K562 (cell line): ENCODE data around the gene VSNL1. TPM values are rescaled to one million over a fixed set of nuclear protein-coding genes. Genes with fewer than 3 reads are reported as not detected.

Experiments
- ATAC-seq: fragments of 200-7000 bp; cut with Tn5 transposase; 3 replicates; pipeline ENCODE4 v1.9.1; 2020; ENCODE audit warnings: moderate library complexity
- BruUV-seq: library from RNA; stranded (reverse); fragments of 400-500 nt; replicated peaks from 2 replicates; lab custom pipeline; 2021; lab: Mats Ljungman, UMichigan
- CTCF ChIA-PET: fragments of 300-600 bp; formaldehyde crosslinking; extraction: SDS; loops from one replicate; lab custom pipeline; 2021; ENCODE audit warnings: low intra/inter-chr PET ratio; lab: Yijun Ruan, JAX
- POLR2A ChIA-PET: fragments of 300-600, 350-650 bp; sonication (Branson Sonifier 250); formaldehyde crosslinking; extraction: SDS; loops from one replicate; lab custom pipeline; 2021; ENCODE audit warnings: antibody characterized with exemption, inconsistent platforms; lab: Yijun Ruan, JAX
- DNase-seq, 4 experiments: peaks; one replicate each; pipeline versions ENCODE4 v3.0.0 to v3.0.0-alpha.2; 2011 to 2018; ENCODE audit warnings: low spot score in 3 of 4, mixed read lengths in 3 of 4; ENCODE audit errors: extremely low read depth in 1 of 4
- FAIRE-seq: peaks from 2 replicates; lab custom pipeline; 2011; peaks lifted over from hg19 to GRCh38; lab: Jason Lieb, UNC
- H2AFZ ChIP-seq: 2 replicates; pipeline ENCODE4 v1.6.0; 2011; ENCODE audit warnings: low read depth, low read length, control low read depth, inconsistent platforms
- H3K27ac ChIP-seq: fragments of 200-600 bp; 3 replicates; pipeline ENCODE4 v1.8.0; 2011; ENCODE audit warnings: low read depth, mild to moderate bottlenecking, control low read depth, inconsistent platforms, low read length, moderate library complexity, mixed read lengths; ENCODE audit errors: extremely low read depth
- H3K27me3 ChIP-seq, 2 experiments: fragments of 300-600 bp in 1 of 2; 2 replicates in 1 of 2; 3 replicates in 1 of 2; pipeline versions ENCODE4 v1.6.0 to v1.8.0; 2011; ENCODE audit warnings: inconsistent platforms in 2 of 2, low read length in 2 of 2, mild to moderate bottlenecking in 1 of 2, mixed read lengths in 1 of 2, moderate library complexity in 1 of 2; ENCODE audit not compliant: control insufficient read depth in 2 of 2, insufficient read depth in 2 of 2
- H3K36me3 ChIP-seq: fragments of 300-600 bp; 3 replicates; pipeline ENCODE4 v1.8.0; 2011; ENCODE audit warnings: mild to moderate bottlenecking, low read length, inconsistent platforms; ENCODE audit not compliant: control insufficient read depth, insufficient read depth
- H3K4me1 ChIP-seq, 2 experiments: fragments of 200-600 bp in 1 of 2; replicated peaks in 1 of 2; 2 replicates in 1 of 2; 3 replicates in 1 of 2; pipeline versions ENCODE4 v1.5.1 to v1.8.0; 2011; ENCODE audit warnings: inconsistent platforms in 2 of 2, low read length in 2 of 2, mild to moderate bottlenecking in 1 of 2, mixed read lengths in 1 of 2, moderate library complexity in 1 of 2; ENCODE audit not compliant: control insufficient read depth in 2 of 2, insufficient read depth in 2 of 2
- H3K4me2 ChIP-seq: 2 replicates; pipeline ENCODE4 v1.6.1; 2011; ENCODE audit warnings: low read length, control low read depth, inconsistent platforms, mixed read lengths; ENCODE audit not compliant: insufficient read depth
- H3K4me3 ChIP-seq: fragments of 200-600 bp; sonication (generic), shearing (Covaris generic); 2 replicates; pipeline ENCODE4 v1.5.1; 2016; ENCODE audit warnings: control low read depth, inconsistent platforms
- H3K79me2 ChIP-seq: fragments of 200-600 bp; 3 replicates; pipeline ENCODE4 v1.8.0; 2011; ENCODE audit warnings: low read length, inconsistent platforms; ENCODE audit not compliant: control insufficient read depth, insufficient read depth
- H3K9ac ChIP-seq, 2 experiments: 2 replicates each; pipeline versions ENCODE4 v1.6.0 to v1.6.1; 2011; ENCODE audit warnings: low read depth in 2 of 2, low read length in 2 of 2, control low read depth in 1 of 2, inconsistent platforms in 1 of 2, mild to moderate bottlenecking in 1 of 2, mixed read lengths in 1 of 2; ENCODE audit not compliant: insufficient read depth in 1 of 2
- H3K9me1 ChIP-seq: one replicate; pipeline ENCODE4 v1.6.0; 2011; ENCODE audit warnings: inconsistent platforms, mild to moderate bottlenecking, low read length, moderate library complexity; ENCODE audit not compliant: control insufficient read depth, insufficient read depth
- H3K9me3 ChIP-seq: replicated peaks from 2 replicates; pipeline ENCODE4 v1.5.1; 2011; ENCODE audit warnings: low read depth, low read length, inconsistent platforms; ENCODE audit not compliant: control insufficient read depth, insufficient read depth
- H4K20me1 ChIP-seq: replicated peaks from 2 replicates; pipeline ENCODE4 v1.6.1; 2011; ENCODE audit warnings: low read length, inconsistent platforms, mixed read lengths; ENCODE audit not compliant: control insufficient read depth, insufficient read depth
- BCL6 ChIP-seq: fragments of 250-450 bp; sonication (Bioruptor Pico); IDR thresholded peaks from 2 replicates; pipeline ENCODE4 v1.4.0; 2020
- TCFL5 ChIP-seq: fragments of 250-450 bp; sonication (Bioruptor Pico); conservative IDR thresholded peaks from 2 replicates; pipeline ENCODE4 v1.6.1; 2021; ENCODE audit warnings: mild to moderate bottlenecking, moderate library complexity, matching md5 sums
- ZNF707 ChIP-seq: fragments of 250-450 bp; sonication (Bioruptor Pico); conservative IDR thresholded peaks from 2 replicates; pipeline ENCODE4 v1.8.0; 2022; ENCODE audit warnings: inconsistent platforms, mild to moderate bottlenecking, moderate library complexity
- WGBS: fragments of 100-300 bp; shearing (Covaris generic); methylation state at CpG from one replicate; pipeline ENCODE4 v1.1.6; 2016; ENCODE audit warnings: low coverage, mixed read lengths; ENCODE audit not compliant: insufficient coverage; ENCODE audit errors: missing lambda C conversion rate; 5-methylcytosine and 5-hydroxymethylcytosine counted together
- in situ Hi-C: fragments of 300-500 bp; cut with MboI; formaldehyde crosslinking; loops from 4 replicates; pipeline ENCODE4 v1.15.0; 2018; ENCODE audit warnings: inconsistent platforms, mixed read lengths
- intact Hi-C: fragments of 100-400 bp; cut with micrococcal nuclease; formaldehyde crosslinking; loops from 2 replicates; pipeline ENCODE4 v1.14.2; 2022
- polyA plus RNA-seq, 8 experiments: library from polyadenylated mRNA; depleted of rRNA in 4 of 8; stranded (reverse) in 5 of 8; unstranded in 3 of 8; fragments of >200 nt; fragmentation: Nextera tagmentation in 2 of 8; fragmentation: Illumina TruSeq in 1 of 8; extraction: Ambion mirVana in 2 of 8; extraction: Trizol in 1 of 8; gene quantifications; 2 replicates each; pipeline versions ENCODE4 v1.2.1 to v1.2.3, GENCODE V29; 2011 to 2014; ENCODE audit warnings: inconsistent platforms in 1 of 8, missing spikeins in 1 of 8
- total RNA-seq, 7 experiments: library from RNA; depleted of rRNA in 6 of 7; stranded (reverse); fragments of >200 nt in 6 of 7; fragmentation: Illumina TruSeq in 2 of 7; extraction: Trizol in 2 of 7; gene quantifications; 2 replicates each; pipeline versions ENCODE4 v1.2.1 to v1.2.3, GENCODE V29; 2011 to 2021; ENCODE audit warnings: low replicate concordance in 1 of 7
- TF ChIP-seq, protein P1 (sequence below): sonication (generic); formaldehyde crosslinking; IDR thresholded peaks from 2 replicates; pipeline ENCODE4 v1.8.1; 2023; ENCODE audit warnings: mild to moderate bottlenecking, missing genetic modification reagents
- TF ChIP-seq, protein P2 (sequence below): fragments of 450-650 bp; formaldehyde crosslinking; IDR thresholded peaks from 2 replicates; pipeline ENCODE4 v1.4.0; 2020; ENCODE audit warnings: mild to moderate bottlenecking, moderate library complexity

Gene VSNL1
- total and polyA plus RNA-seq, 9 of the 15 experiments (the other 6 are each of a cell fraction or from before 2014, with no cell fraction given): 0.20 TPM; not detected in 8

GRCh38 chr2:17689010-17689409 is 148.5 kb downstream of the VSNL1 start:
- H3K36me3 ChIP-seq: peaks cover 75% of the 10 kb centered on the region
- H3K79me2 ChIP-seq: peaks cover 4% of the 10 kb centered on the region; the same call in 1 of the 3 replicates
- CTCF ChIA-PET: no interaction called here
- H3K27ac ChIP-seq: no peak overlapping the region
- no peaks in the 10 kb centered on the region for H3K4me1 ChIP-seq
- TF ChIP-seq BCL6 (no peak), TCFL5 (no peak), ZNF707 (CRISPR knock-in tag) (no peak)
- TF ChIP-seq, protein P1, sequence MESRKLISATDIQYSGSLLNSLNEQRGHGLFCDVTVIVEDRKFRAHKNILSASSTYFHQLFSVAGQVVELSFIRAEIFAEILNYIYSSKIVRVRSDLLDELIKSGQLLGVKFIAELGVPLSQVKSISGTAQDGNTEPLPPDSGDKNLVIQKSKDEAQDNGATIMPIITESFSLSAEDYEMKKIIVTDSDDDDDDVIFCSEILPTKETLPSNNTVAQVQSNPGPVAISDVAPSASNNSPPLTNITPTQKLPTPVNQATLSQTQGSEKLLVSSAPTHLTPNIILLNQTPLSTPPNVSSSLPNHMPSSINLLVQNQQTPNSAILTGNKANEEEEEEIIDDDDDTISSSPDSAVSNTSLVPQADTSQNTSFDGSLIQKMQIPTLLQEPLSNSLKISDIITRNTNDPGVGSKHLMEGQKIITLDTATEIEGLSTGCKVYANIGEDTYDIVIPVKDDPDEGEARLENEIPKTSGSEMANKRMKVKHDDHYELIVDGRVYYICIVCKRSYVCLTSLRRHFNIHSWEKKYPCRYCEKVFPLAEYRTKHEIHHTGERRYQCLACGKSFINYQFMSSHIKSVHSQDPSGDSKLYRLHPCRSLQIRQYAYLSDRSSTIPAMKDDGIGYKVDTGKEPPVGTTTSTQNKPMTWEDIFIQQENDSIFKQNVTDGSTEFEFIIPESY (CRISPR knock-in tag): 0 out of 2 replicates have a peak, but pooled peaks have one; percentile 48
- TF ChIP-seq, protein P2, sequence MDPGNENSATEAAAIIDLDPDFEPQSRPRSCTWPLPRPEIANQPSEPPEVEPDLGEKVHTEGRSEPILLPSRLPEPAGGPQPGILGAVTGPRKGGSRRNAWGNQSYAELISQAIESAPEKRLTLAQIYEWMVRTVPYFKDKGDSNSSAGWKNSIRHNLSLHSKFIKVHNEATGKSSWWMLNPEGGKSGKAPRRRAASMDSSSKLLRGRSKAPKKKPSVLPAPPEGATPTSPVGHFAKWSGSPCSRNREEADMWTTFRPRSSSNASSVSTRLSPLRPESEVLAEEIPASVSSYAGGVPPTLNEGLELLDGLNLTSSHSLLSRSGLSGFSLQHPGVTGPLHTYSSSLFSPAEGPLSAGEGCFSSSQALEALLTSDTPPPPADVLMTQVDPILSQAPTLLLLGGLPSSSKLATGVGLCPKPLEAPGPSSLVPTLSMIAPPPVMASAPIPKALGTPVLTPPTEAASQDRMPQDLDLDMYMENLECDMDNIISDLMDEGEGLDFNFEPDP (CRISPR knock-in tag): no peak
- TF ChIP-seq, all 486 proteins: peak for 1
- H3K9me1 ChIP-seq: no peaks in the 10 kb centered on the region
- no peak overlapping the region for H2AFZ ChIP-seq
- no TSS peak for BruUV-seq
- WGBS: 92% methylated on average over 6 of the region's 6 CpGs
- H3K27me3 ChIP-seq: no peaks in the 10 kb centered on the region
- POLR2A ChIA-PET: no interaction called here
- FAIRE-seq: no peak
- ATAC-seq: no peak
- DNase-seq: no peak
- no peak overlapping the region for H3K4me2 ChIP-seq
- H3K9me3 ChIP-seq: no peaks in the 10 kb centered on the region
- in situ Hi-C loops (no loop called here), intact Hi-C loops (no loop called here)
- no peaks in the 10 kb centered on the region for H4K20me1 ChIP-seq
- no peak overlapping the region for H3K4me3 ChIP-seq
- H3K9ac ChIP-seq: no peak overlapping the region
